ENCODE data around the gene B4GALT1.

B4GALT1 gene

GRCh38 chr9:33138768-33139167, 28.4 kb downstream of the B4GALT1 start:
- Histone ChIP-seq H2AFZ (no peak overlapping the region), H3K36me3 (ENCODE audit: control insufficient read depth, insufficient read depth, low read length) (no peaks in the 10 kb centered on the region), H3K27me3 (ENCODE audit: control insufficient read depth, insufficient read depth, low read length) (no peaks in the 10 kb centered on the region), H3K9me3 (ENCODE audit: control insufficient read depth, low read length) (no peaks in the 10 kb centered on the region), H3K4me2 (ENCODE audit: low read length) (peak overlapping the region; percentile 24), H3K4me1 (peaks cover 31% of the 10 kb centered on the region), H3K9ac (no peak overlapping the region), H3K27ac (peak overlapping the region; percentile 82), H3K4me3 (ENCODE audit: low read depth, low read length) (no peak overlapping the region), H3K79me2 (peaks cover 53% of the 10 kb centered on the region)
- no peak for TF ChIP-seq CTCF (IDR thresholded peaks at IDR 0.05)

DNA sequence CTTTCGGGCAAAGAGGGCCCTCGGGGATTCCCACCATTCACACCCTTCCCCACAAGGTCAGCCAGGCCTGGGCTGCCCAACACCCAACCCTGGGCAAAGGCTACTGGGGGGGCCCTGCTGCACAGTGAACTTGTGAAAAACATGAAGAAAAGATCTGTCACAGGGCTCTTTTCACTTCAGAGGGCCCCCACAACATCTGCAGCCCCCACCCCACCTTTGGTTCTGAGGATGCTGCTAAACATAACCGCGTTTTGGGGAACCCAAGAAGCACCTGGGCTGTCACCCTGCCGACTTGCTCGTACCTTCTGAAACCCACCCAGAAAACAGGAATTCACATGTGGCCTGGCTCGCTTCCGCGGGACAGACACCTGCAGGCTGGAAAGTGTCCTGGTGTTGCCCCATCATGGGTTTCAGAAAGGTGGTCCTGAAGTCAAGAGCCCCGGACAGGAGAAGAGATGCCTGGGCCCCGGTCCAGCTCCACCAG, 29.3 kb downstream of the B4GALT1 start:
- no peaks in the 10 kb centered on the region for H3K27me3 ChIP-seq (ENCODE audit: control insufficient read depth, insufficient read depth, low read length)
- no peak overlapping the region for H3K4me3 ChIP-seq (ENCODE audit: low read depth, low read length)
- no peak overlapping the region for H3K4me2 ChIP-seq (ENCODE audit: low read length)
- no peaks in the 10 kb centered on the region for H3K36me3 ChIP-seq (ENCODE audit: control insufficient read depth, insufficient read depth, low read length)
- H2AFZ ChIP-seq: no peak overlapping the region
- H3K9ac ChIP-seq: no peak overlapping the region
- H3K79me2 ChIP-seq: peaks cover 48% of the 10 kb centered on the region
- H3K9me3 ChIP-seq (ENCODE audit: control insufficient read depth, low read length): no peaks in the 10 kb centered on the region
- TF ChIP-seq CTCF (IDR thresholded peaks at IDR 0.05): no peak
- no peak overlapping the region for H3K27ac ChIP-seq
- peaks cover 24% of the 10 kb centered on the region for H3K4me1 ChIP-seq

DNA sequence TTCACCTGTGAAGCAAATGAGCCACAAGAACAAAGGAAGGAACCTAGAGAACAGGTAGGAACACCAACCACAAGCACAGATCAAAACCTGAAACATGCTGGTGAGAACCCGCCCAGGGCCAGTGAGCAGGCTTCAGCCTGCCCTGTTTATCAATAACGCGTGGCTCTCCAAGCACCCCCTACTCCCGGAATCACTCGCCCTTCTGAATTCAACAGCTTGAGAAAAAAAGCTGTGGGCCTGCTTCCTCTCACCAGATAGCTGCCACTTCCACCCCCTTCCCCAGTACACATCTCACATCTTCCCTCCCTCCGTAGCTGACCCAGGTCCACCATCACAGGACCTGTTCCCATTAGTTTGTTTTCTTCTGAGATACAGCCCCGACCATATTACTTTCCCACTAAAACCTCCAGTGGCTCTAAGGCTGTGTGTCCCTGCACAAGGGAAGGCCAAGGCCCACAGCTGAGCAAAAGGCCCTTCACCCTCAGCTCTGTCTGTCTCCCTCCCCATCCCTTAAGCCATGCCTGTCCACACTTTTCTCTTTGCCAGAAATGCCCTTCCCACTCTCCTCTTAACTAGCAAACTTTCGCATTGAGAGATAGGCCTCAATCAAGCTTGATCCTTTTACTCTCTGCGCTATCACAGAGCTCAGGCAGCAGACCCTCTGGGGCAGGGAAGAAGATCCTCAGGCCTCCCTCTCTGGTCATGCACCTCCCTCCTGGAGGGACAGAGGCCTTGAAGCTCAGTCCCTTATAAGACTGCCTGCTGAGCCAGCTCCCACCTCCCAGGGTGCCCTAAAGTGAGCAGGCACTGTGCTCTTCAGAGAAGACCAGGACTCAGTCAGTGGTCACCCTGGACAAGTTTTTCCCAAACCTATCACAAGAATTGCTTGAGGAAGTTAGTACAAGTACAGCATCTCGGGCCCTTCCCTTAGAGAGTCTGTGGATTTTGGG, 30.1 kb downstream of the B4GALT1 start:
- Histone ChIP-seq H3K4me1 (peaks cover 24% of the 10 kb centered on the region), H3K27ac (no peak overlapping the region)

DNA sequence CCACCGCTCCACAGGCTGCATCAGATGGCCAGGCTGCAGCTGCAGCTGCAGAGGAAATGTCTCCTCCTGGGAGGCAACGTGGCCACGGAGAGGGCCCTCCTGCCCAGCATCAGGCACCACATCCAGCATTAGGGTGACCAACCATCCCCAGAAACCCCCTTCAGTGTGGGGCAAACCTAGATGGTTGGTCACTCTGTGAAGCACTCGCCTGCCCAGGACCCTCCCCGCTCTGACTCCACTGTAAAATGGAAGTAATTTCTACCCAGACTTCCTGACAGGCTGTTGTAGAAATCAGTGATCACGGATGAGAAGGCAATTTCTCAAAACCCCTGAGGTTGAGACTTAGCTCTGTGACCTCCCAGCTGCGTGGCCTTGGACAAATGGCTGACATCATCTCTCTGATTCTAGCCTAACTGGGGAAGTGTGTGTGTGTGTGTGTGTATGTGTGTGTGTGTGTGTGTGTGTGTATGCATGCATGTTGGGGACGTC, 31.6 kb downstream of the B4GALT1 start:
- H3K79me2 ChIP-seq: peaks cover 42% of the 10 kb centered on the region
- H3K4me2 ChIP-seq (ENCODE audit: low read length): peak overlapping the region; percentile 37
- peak overlapping the region; percentile 39 for H3K27ac ChIP-seq
- no peaks in the 10 kb centered on the region for H3K36me3 ChIP-seq (ENCODE audit: control insufficient read depth, insufficient read depth, low read length)
- no peak overlapping the region for H3K9ac ChIP-seq
- no peak overlapping the region for H2AFZ ChIP-seq
- peaks cover 24% of the 10 kb centered on the region for H3K4me1 ChIP-seq
- TF ChIP-seq CTCF (IDR thresholded peaks at IDR 0.05): no peak
- no peaks in the 10 kb centered on the region for H3K27me3 ChIP-seq (ENCODE audit: control insufficient read depth, insufficient read depth, low read length)
- no peaks in the 10 kb centered on the region for H3K9me3 ChIP-seq (ENCODE audit: control insufficient read depth, low read length)
- H3K4me3 ChIP-seq (ENCODE audit: low read depth, low read length): no peak overlapping the region

More for the DNA sequence above, 30.1 kb downstream of the B4GALT1 start:
- no peaks in the 10 kb centered on the region for H3K36me3 ChIP-seq (ENCODE audit: control insufficient read depth, insufficient read depth, low read length)
- H3K4me3 ChIP-seq (ENCODE audit: low read depth, low read length): no peak overlapping the region
- H3K79me2 ChIP-seq: peaks cover 46% of the 10 kb centered on the region
- H3K9me3 ChIP-seq (ENCODE audit: control insufficient read depth, low read length): no peaks in the 10 kb centered on the region
- no peak overlapping the region for H3K9ac ChIP-seq
- H3K4me2 ChIP-seq (ENCODE audit: low read length): no peak overlapping the region
- no peaks in the 10 kb centered on the region for H3K27me3 ChIP-seq (ENCODE audit: control insufficient read depth, insufficient read depth, low read length)
- TF ChIP-seq CTCF (IDR thresholded peaks at IDR 0.05): no peak
- H2AFZ ChIP-seq: no peak overlapping the region

All from parathyroid adenoma (tissue), 2 donors.